Astrocyte (in vitro differentiated cells and primary cell): Measurements from ENCODE around the gene PTH1R. TPM values are rescaled to one million over a fixed set of nuclear protein-coding genes. Genes with fewer than 3 reads are reported as not detected.

Source experiments
- DNase-seq: peaks from one replicate; pipeline ENCODE4 v3.0.0-alpha.2; 2010; ENCODE audit warnings: low read depth
- FAIRE-seq: peaks from 2 replicates; lab custom pipeline; 2011; peaks lifted over from hg19 to GRCh38; lab: Jason Lieb, UNC
- H2AFZ ChIP-seq: 2 replicates; pipeline ENCODE4 v1.6.0; 2012; ENCODE audit warnings: low read depth, low read length, inconsistent platforms
- H3K27ac ChIP-seq: 2 replicates; pipeline ENCODE4 v1.5.1; 2011; ENCODE audit warnings: low read depth, low read length, inconsistent platforms
- H3K27me3 ChIP-seq: 2 replicates; pipeline ENCODE4 v1.6.0; 2011; ENCODE audit warnings: low read length, inconsistent platforms; ENCODE audit not compliant: insufficient read depth
- H3K36me3 ChIP-seq: 2 replicates; pipeline ENCODE4 v1.5.1; 2011; ENCODE audit warnings: low read length, inconsistent platforms; ENCODE audit not compliant: insufficient read depth
- H3K4me1 ChIP-seq: 2 replicates; pipeline ENCODE4 v1.5.1; 2011; ENCODE audit warnings: low read length, inconsistent platforms; ENCODE audit not compliant: insufficient read depth
- H3K4me2 ChIP-seq: 2 replicates; pipeline ENCODE4 v1.6.0; 2012; ENCODE audit warnings: low read length, inconsistent platforms
- H3K4me3 ChIP-seq: 2 replicates; pipeline ENCODE4 v1.5.1; 2011; ENCODE audit warnings: low read depth, mild to moderate bottlenecking, low read length, inconsistent platforms; ENCODE audit not compliant: insufficient read depth
- H3K79me2 ChIP-seq: 2 replicates; pipeline ENCODE4 v1.6.0; 2012; ENCODE audit warnings: mild to moderate bottlenecking, low read length, inconsistent platforms; ENCODE audit not compliant: insufficient read depth
- H3K9ac ChIP-seq: 2 replicates; pipeline ENCODE4 v1.6.0; 2012; ENCODE audit warnings: mild to moderate bottlenecking, low read length, inconsistent platforms
- H3K9me3 ChIP-seq: 2 replicates; pipeline ENCODE4 v1.5.1; 2012; ENCODE audit warnings: low read depth, mild to moderate bottlenecking, low read length, inconsistent platforms; ENCODE audit not compliant: insufficient read depth
- H4K20me1 ChIP-seq: 2 replicates; pipeline ENCODE4 v1.6.0; 2012; ENCODE audit warnings: low read length, inconsistent platforms; ENCODE audit not compliant: insufficient read depth
- H3K27ac Mint-ChIP-seq: one replicate; pipeline ENCODE4 v1.8.0; 2021; ENCODE audit warnings: mild to moderate bottlenecking, mixed read lengths; ENCODE audit not compliant: unreplicated experiment
- H3K27me3 Mint-ChIP-seq: one replicate; pipeline ENCODE4 v1.8.0; 2021; ENCODE audit warnings: low read depth, mixed read lengths; ENCODE audit not compliant: unreplicated experiment
- H3K36me3 Mint-ChIP-seq: one replicate; pipeline ENCODE4 v1.8.0; 2021; ENCODE audit warnings: low read depth, mixed read lengths; ENCODE audit not compliant: unreplicated experiment
- H3K4me1 Mint-ChIP-seq: one replicate; pipeline ENCODE4 v1.8.0; 2021; ENCODE audit warnings: low read depth, mixed read lengths; ENCODE audit not compliant: unreplicated experiment
- H3K4me3 Mint-ChIP-seq: one replicate; pipeline ENCODE4 v1.8.0; 2021; ENCODE audit warnings: mild to moderate bottlenecking, moderate library complexity, mixed read lengths; ENCODE audit not compliant: unreplicated experiment
- H3K9me3 Mint-ChIP-seq: one replicate; pipeline ENCODE4 v1.8.0; 2021; ENCODE audit warnings: mild to moderate bottlenecking, mixed read lengths; ENCODE audit not compliant: unreplicated experiment
- CTCF ChIP-seq: IDR thresholded peaks from 2 replicates; pipeline ENCODE4 v1.5.1; 2011; ENCODE audit warnings: low read depth, mild to moderate bottlenecking, inconsistent platforms, low read length, moderate library complexity; ENCODE audit not compliant: insufficient read depth
- EZH2 ChIP-seq: IDR thresholded peaks from 2 replicates; pipeline ENCODE4 v1.6.1; 2012; ENCODE audit warnings: mild to moderate bottlenecking, low read length, inconsistent platforms; ENCODE audit not compliant: insufficient read depth
- total RNA-seq: library from RNA; stranded (reverse); gene quantifications from 2 replicates; pipeline ENCODE4 v1.2.1, GENCODE V29; 2021

PTH1R gene
- total RNA-seq, 1 donor from 2014 or later = 5.2 TPM

DNA sequence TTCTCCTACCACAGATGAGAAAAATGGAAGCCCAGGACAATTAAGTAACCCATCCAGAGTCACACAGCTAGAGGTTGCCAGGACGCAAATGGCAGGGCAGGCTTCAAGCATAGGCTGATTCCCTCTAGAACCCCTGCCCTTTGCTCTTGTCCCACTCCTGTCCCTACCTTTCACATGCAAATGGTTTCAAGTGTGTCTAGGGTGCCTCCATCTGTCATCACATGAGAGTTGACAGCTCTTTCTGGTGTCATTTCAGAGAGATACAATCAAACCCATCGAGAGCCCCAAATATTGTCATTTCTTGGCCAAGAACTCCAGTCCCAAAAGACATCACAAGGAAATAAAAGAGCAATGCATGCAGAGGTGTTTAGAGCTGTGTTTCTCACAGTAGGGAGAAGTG is 75.3 kb downstream of the PTH1R start:
- Mint-ChIP-seq H3K4me1 (peaks cover 28% of the 10 kb centered on the region), H3K27me3 (no peaks in the 10 kb centered on the region), H3K36me3 (peaks cover 8% of the 10 kb centered on the region), H3K4me3 (no peak overlapping the region), H3K9me3 (no peaks in the 10 kb centered on the region), H3K27ac (no peak overlapping the region)
- Histone ChIP-seq H3K27ac (no peak overlapping the region), H2AFZ (no peak overlapping the region), H3K36me3 (no peaks in the 10 kb centered on the region), H3K4me2 (no peak overlapping the region), H3K9ac (no peak overlapping the region), H4K20me1 (peaks cover 94% of the 10 kb centered on the region), H3K4me3 (no peak overlapping the region), H3K9me3 (no peaks in the 10 kb centered on the region), H3K79me2 (peaks cover 98% of the 10 kb centered on the region), H3K27me3 (no peaks in the 10 kb centered on the region), H3K4me1 (peaks cover 19% of the 10 kb centered on the region)
- FAIRE-seq = no peak
- no peak for DNase-seq
- TF ChIP-seq EZH2 (no peak), CTCF (no peak)

Other genes with a start within 250 kb of the PTH1R start
- gene ALS2CL, start 184.0 kb upstream of the PTH1R start, total RNA-seq = 8.5 and 13.5 TPM in 2 replicates
- 0.34 and 0.53 TPM in 2 replicates for gene TMIE, start 176.3 kb upstream of the PTH1R start, total RNA-seq
- not detected in 2 replicates for gene PRSS50, start 159.9 kb upstream of the PTH1R start, total RNA-seq
- gene MYL3, start 14.3 kb upstream of the PTH1R start, total RNA-seq = 0.43 and 0.89 TPM in 2 replicates
- gene CCDC12, start 99.0 kb downstream of the PTH1R start, total RNA-seq = 26.2 and 29.0 TPM in 2 replicates
- gene NBEAL2, start 101.9 kb downstream of the PTH1R start, total RNA-seq = 11.4 and 14.8 TPM in 2 replicates